ENCODE results near the gene TMEM212.

Gene TMEM212

DNA sequence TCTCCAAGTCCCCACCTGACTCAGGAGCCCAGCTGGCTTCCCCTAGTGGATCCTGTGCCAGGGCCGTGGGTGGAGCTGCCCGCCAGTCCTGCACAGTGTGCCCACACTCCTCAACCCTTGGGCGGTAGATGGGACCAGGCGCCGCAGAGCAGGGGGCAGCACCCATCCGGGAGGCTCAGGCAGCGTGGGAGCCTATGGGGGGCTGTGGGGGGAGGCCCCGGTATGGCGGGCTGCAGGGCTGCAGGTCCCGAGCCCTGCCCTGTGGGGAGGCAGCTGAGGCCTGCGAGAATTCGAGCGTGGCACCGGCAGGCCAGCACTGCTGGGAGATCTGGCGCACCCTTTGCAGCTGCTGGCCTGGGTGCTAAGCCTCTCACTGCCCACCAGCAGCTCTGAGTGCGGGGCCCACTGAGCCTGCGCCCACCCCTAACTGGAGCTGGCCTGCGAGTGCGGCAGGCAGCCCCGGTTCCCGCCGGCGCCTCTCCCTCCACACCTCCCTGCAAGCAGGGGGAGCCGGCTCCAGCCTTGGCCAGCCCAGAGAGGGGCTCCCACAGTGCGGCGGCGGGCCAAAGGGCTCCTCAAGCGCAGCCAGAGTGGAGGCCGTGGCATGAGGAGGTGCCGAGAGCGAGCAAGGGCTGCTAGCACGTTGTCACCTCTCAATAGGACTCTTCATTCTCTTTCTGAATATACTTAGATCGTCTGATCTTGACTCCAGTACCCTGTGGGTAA lies 64.0 kb downstream of the TMEM212 start:
- Histone ChIP-seq H4K20me1 (ENCODE audit: insufficient read depth, low read length) (no peaks in the 10 kb centered on the region), H3K79me2 (ENCODE audit: insufficient read depth, low read length) (no peaks in the 10 kb centered on the region), H3K36me3 (ENCODE audit: insufficient read depth, low read length) (no peaks in the 10 kb centered on the region), H3K9ac (ENCODE audit: low read depth, low read length) (no peak overlapping the region), H3K4me3 (ENCODE audit: low read depth in 1 of 2, low read length in 2 of 2) (no peak overlapping the region), H3K27me3 (ENCODE audit: insufficient read depth, low read length, poor library complexity) (no peaks in the 10 kb centered on the region), H3K4me1 (ENCODE audit: insufficient read depth, low read length) (no peaks in the 10 kb centered on the region), H2AFZ (ENCODE audit: low read depth, low read length) (no peak overlapping the region), H3K4me2 (ENCODE audit: insufficient read depth, low read length) (no peak overlapping the region), H3K9me3 (ENCODE audit: insufficient read depth, low read length, severe bottlenecking) (no peaks in the 10 kb centered on the region), H3K27ac (ENCODE audit: low read length) (no peak overlapping the region)
- DNase-seq (no peak), ATAC-seq (ENCODE audit: insufficient read depth, low read depth) (no peak)
- TF ChIP-seq, protein P1, sequence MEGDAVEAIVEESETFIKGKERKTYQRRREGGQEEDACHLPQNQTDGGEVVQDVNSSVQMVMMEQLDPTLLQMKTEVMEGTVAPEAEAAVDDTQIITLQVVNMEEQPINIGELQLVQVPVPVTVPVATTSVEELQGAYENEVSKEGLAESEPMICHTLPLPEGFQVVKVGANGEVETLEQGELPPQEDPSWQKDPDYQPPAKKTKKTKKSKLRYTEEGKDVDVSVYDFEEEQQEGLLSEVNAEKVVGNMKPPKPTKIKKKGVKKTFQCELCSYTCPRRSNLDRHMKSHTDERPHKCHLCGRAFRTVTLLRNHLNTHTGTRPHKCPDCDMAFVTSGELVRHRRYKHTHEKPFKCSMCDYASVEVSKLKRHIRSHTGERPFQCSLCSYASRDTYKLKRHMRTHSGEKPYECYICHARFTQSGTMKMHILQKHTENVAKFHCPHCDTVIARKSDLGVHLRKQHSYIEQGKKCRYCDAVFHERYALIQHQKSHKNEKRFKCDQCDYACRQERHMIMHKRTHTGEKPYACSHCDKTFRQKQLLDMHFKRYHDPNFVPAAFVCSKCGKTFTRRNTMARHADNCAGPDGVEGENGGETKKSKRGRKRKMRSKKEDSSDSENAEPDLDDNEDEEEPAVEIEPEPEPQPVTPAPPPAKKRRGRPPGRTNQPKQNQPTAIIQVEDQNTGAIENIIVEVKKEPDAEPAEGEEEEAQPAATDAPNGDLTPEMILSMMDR (IDR thresholded peaks at IDR 0.05; ENCODE audit: borderline replicate concordance, extremely low read depth, low read length, poor library complexity, severe bottlenecking): no peak
- no peak for TF ChIP-seq EZH2 (IDR thresholded peaks at IDR 0.05; ENCODE audit: borderline replicate concordance, low read depth, low read length, severe bottlenecking)

- H4K20me1 ChIP-seq (ENCODE audit: insufficient read depth, low read length): no peaks in the 10 kb centered on the region
- ATAC-seq (ENCODE audit: insufficient read depth, low read depth) (no peak), DNase-seq (no peak)
- no peak overlapping the region for H3K4me3 ChIP-seq (ENCODE audit: low read depth in 1 of 2, low read length in 2 of 2)
- TF ChIP-seq, protein P1 (IDR thresholded peaks at IDR 0.05; ENCODE audit: borderline replicate concordance, extremely low read depth, low read length, poor library complexity, severe bottlenecking): no peak
- no peak for TF ChIP-seq EZH2 (IDR thresholded peaks at IDR 0.05; ENCODE audit: borderline replicate concordance, low read depth, low read length, severe bottlenecking)
- H3K9me3 ChIP-seq (ENCODE audit: insufficient read depth, low read length, severe bottlenecking): no peaks in the 10 kb centered on the region
- no peaks in the 10 kb centered on the region for H3K79me2 ChIP-seq (ENCODE audit: insufficient read depth, low read length)
- H3K27me3 ChIP-seq (ENCODE audit: insufficient read depth, low read length, poor library complexity): no peaks in the 10 kb centered on the region
- no peaks in the 10 kb centered on the region for H3K4me1 ChIP-seq (ENCODE audit: insufficient read depth, low read length)
- H3K9ac ChIP-seq (ENCODE audit: low read depth, low read length): no peak overlapping the region
- H3K4me2 ChIP-seq (ENCODE audit: insufficient read depth, low read length): no peak overlapping the region
- H2AFZ ChIP-seq (ENCODE audit: low read depth, low read length): no peak overlapping the region
- H3K36me3 ChIP-seq (ENCODE audit: insufficient read depth, low read length): no peaks in the 10 kb centered on the region
- no peak overlapping the region for H3K27ac ChIP-seq (ENCODE audit: low read length)
These were observed 64.6 kb downstream of the TMEM212 start for GRCh38 chr3:171907761-171908160.

GRCh38 chr3:171908731-171909130 lies 65.6 kb downstream of the TMEM212 start:
- DNase-seq: no peak
- Histone ChIP-seq H3K27me3 (ENCODE audit: insufficient read depth, low read length, poor library complexity) (no peaks in the 10 kb centered on the region), H3K9me3 (ENCODE audit: insufficient read depth, low read length, severe bottlenecking) (no peaks in the 10 kb centered on the region), H3K27ac (ENCODE audit: low read length) (no peak overlapping the region), H2AFZ (ENCODE audit: low read depth, low read length) (no peak overlapping the region), H4K20me1 (ENCODE audit: insufficient read depth, low read length) (no peaks in the 10 kb centered on the region), H3K4me1 (ENCODE audit: insufficient read depth, low read length) (no peaks in the 10 kb centered on the region), H3K9ac (ENCODE audit: low read depth, low read length) (no peak overlapping the region), H3K4me2 (ENCODE audit: insufficient read depth, low read length) (no peak overlapping the region), H3K79me2 (ENCODE audit: insufficient read depth, low read length) (no peaks in the 10 kb centered on the region), H3K36me3 (ENCODE audit: insufficient read depth, low read length) (no peaks in the 10 kb centered on the region), H3K4me3 (ENCODE audit: low read depth in 1 of 2, low read length in 2 of 2) (no peak overlapping the region)
- TF ChIP-seq, protein P1 (IDR thresholded peaks at IDR 0.05; ENCODE audit: borderline replicate concordance, extremely low read depth, low read length, poor library complexity, severe bottlenecking): no peak
- TF ChIP-seq EZH2 (IDR thresholded peaks at IDR 0.05; ENCODE audit: borderline replicate concordance, low read depth, low read length, severe bottlenecking): no peak
- no peak for ATAC-seq (ENCODE audit: insufficient read depth, low read depth)
